Omental fat pad (tissue), 4 donors: Measurements from ENCODE around the gene PTX4. TPM values are rescaled to one million over a fixed set of nuclear protein-coding genes. Genes with fewer than 3 reads are reported as not detected.

ENCODE experiments used
- ATAC-seq: fragments of 150-250 bp; one replicate; pipeline ENCODE4 v1.9.1; 2016; ENCODE audit warnings: mild to moderate bottlenecking, moderate library complexity; ENCODE audit not compliant: low FRiP score
- DNase-seq: peaks from one replicate; pipeline ENCODE4 v3.0.0-alpha.2; 2019; ENCODE audit warnings: low spot score
- total RNA-seq, 4 donors: library from RNA; depleted of rRNA; stranded (reverse); fragments of >200 nt; gene quantifications; one replicate each; pipeline ENCODE4 v1.1.0, GENCODE V29; 2016
- TF ChIP-seq, protein P1 (sequence below), 3 donors: fragments of 450-650 bp; IDR thresholded peaks; one replicate each; pipeline ENCODE4 v1.5.1; 2016 to 2017; ENCODE audit warnings: antibody characterized with exemption in 3 of 3, mild to moderate bottlenecking in 3 of 3, moderate library complexity in 2 of 3

The PTX4 gene
- total RNA-seq, 4 donors from 2014 or later: not detected

DNA sequence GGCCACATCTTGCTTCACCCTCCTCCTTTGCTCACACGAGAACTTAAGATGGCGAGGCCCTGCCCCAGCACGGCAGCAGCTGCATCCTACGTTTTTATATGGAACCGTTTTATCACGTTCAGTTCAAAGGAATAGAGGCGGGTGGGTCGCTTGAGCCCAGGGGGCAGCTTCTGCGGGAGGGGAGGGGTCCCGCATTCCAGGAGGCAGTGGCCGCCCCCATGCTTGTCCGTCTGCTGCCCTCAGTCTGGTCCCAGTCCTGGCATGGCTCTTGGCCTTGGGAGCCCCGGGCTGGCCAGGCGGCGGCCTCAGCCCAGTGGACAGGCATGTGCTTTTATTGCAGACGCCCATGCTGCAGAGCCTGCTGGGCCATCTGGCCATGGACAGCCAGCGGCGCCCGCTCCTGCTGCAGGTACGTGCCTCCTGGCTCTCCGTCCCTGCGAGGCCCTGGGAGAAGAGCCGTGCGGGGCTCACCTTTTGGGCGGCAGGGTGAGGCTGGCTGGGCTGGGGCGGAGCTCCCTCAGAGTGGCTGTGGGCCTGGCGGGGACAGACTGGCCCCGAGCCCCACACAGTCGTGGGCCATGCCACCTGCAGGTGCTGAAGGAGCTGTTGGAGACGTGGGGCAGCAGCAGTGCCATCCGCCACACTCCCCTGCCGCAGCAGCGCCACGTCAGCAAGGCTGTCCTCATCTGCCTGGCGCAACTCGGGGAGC lies 11.2 kb upstream of the PTX4 start:
- no peak for DNase-seq
- TF ChIP-seq, protein P1, sequence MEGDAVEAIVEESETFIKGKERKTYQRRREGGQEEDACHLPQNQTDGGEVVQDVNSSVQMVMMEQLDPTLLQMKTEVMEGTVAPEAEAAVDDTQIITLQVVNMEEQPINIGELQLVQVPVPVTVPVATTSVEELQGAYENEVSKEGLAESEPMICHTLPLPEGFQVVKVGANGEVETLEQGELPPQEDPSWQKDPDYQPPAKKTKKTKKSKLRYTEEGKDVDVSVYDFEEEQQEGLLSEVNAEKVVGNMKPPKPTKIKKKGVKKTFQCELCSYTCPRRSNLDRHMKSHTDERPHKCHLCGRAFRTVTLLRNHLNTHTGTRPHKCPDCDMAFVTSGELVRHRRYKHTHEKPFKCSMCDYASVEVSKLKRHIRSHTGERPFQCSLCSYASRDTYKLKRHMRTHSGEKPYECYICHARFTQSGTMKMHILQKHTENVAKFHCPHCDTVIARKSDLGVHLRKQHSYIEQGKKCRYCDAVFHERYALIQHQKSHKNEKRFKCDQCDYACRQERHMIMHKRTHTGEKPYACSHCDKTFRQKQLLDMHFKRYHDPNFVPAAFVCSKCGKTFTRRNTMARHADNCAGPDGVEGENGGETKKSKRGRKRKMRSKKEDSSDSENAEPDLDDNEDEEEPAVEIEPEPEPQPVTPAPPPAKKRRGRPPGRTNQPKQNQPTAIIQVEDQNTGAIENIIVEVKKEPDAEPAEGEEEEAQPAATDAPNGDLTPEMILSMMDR (IDR thresholded peaks at IDR 0.05): no peak
- no peak for ATAC-seq

- TF ChIP-seq, protein P1 (IDR thresholded peaks at IDR 0.05): no peak
- ATAC-seq (no peak), DNase-seq (no peak)
These were observed 10.3 kb upstream of the PTX4 start for GRCh38 chr16:1498899-1499676.

GRCh38 chr16:1497014-1497598 lies 8.4 kb upstream of the PTX4 start:
- TF ChIP-seq, protein P1 (IDR thresholded peaks at IDR 0.05): no peak
- ATAC-seq (no peak), DNase-seq (no peak)

GRCh38 chr16:1496464-1496863 lies 7.7 kb upstream of the PTX4 start:
- TF ChIP-seq, protein P1 (IDR thresholded peaks at IDR 0.05): no peak
- no peak for ATAC-seq

GRCh38 chr16:1495889-1496262 lies 7.1 kb upstream of the PTX4 start:
- DNase-seq: no peak
- TF ChIP-seq, protein P1 (IDR thresholded peaks at IDR 0.05): no peak

More at GRCh38 chr16:1496464-1496863, 7.7 kb upstream of the PTX4 start:
- no peak for DNase-seq

DNA sequence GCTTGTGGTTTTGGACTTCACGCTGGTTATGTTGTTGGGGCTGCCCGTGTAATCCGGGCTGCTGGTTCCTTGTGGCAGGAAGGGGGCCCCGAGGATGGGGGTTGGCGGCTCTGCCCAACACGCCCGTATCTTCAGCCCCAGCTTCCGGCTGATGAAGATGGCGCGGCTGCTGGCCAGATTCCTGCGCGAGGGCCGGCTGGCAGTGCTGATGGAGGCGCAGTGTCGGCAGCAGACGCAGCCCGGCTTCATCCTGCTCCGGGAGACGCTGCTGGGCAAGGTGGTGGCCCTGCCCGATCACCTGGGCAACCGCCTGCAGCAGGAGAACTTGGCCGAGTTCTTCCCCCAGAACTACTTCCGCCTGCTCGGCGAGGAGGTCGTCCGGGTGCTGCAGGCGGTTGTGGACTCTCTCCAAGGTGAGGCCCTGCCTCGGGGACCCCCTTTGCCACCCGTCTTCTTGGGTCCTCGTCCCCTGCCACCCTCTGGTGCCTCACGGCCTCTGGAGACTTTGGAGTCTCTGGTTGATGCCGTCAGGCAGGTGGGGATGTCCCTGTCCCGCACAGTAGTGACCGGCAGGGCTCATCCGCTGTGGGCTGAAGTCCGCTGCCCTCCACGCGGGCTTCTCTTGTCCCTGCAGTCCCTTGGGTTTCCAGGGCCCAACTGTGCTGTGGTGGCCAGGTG lies 6.6 kb upstream of the PTX4 start:
- ATAC-seq (no peak), DNase-seq (no peak)
- TF ChIP-seq, protein P1 (IDR thresholded peaks at IDR 0.05): no peak

More at GRCh38 chr16:1495889-1496262, 7.1 kb upstream of the PTX4 start:
- no peak for ATAC-seq
